CD4-positive, alpha-beta T cell treated with Interferon gamma for 1 hour (primary cell): ENCODE measurements around the gene NEUROD2.

ENCODE experiments used
- DNase-seq: peaks from one replicate; pipeline ENCODE4 v3.0.0-alpha.2; 2020

Gene NEUROD2

DNA sequence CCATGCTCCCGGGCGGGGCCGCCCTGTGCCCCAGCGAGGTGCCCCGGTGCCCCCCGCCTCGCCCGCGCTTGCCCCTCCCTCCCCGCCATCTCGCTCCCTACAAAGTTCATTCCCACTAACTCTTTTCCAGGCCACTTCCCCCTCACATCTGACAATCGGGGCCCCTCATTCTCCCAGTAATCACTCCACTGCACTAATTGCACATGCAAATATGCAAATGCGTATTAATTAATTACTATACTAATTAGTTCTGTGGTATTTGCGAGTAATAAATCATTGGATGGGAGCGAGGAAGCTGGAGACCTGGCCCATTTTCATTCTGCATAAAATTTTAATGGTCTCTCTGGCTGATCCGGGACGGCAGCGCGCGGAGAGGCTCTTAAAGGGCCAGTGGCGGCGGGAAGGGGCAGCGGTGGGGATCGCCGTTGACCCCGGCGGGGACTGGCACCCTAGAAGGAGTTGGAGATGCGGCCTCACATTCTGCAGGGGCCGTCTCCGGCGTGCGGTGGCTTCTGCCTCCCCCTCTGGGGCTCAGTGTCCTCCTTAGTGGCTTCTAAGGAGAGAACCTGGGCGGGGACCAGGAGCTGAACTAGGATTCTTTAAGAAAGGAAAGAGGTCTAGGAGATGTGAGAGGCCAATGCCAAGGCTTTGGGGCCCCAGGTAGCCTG lies 10.7 kb upstream of the NEUROD2 start:
- no peak for DNase-seq

DNA sequence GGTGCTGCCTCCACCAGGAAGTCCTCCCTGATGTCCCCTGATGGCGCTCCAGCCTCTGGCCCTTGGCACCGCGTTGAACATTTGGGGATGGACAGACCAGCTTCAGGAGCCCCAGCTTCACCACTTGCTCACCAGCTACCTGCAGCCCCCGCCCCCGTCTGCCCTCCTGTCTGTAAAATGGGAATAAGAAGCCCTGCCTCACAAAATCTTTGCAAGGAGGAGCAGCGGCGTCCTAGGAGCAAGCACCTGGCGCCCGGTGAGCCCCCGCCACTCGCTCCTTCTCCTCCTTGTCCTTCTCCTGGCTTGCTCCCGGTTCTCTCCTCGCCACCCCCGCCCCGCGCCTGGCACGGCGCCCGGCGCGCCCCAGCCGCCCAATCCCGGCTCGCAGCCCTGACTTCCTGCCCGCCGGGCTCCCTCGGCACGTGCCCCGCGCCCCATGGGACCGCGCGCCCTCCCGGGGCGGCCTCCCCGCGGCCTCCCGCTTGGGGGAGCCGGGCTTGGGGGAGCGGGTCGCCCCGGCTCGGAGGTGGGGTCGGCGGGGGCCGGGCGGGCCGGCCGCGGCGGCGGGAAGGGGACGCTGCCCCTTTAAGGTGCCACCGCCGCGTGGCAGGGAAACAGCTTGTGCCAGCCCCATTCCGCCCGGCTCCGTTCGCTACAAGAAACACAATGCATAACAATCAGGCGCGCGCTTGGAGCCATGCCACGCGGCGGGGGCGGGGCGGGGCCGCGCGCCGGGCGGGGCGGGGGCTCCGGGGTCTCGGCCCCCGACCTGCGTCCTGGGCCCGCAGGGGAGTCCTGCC lies 9.9 kb upstream of the NEUROD2 start:
- DNase-seq, result peak; percentile 37

DNA sequence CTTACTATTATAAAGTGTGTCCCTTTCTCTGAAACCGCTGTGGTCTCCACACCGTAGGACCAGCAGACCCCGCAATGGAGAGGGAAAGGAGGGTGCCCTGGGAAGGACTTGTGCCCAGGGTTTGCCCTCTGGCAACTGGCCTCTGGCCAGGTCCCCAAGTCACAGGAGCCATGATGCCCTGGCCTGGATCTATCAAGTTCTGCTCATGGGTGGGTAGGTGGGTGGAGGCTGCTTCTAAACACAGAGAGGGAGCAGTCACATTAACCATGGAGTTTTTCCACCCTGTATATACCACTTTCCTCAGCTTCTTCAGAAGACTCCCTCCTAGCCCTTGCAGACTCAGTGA lies 9.4 kb upstream of the NEUROD2 start:
- no peak for DNase-seq

DNA sequence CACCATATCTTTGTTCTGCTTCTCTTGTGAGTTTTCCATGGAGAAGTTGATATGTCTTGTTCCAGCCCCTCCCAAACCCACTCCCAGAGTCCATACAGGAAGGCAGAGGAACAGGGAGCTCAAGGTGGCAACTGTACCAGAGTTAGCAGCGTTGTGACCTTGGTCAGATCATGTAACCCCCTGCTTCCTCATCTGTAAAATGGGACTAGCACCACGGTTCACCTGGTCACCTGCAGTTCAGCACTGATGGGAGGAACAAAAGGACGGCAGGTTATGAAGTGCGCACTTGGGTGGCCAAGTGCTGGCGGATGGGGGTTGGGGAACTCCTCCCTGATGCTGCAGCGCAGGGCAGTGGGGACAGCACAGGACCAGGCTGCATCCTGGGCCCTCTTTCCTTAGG lies 7.7 kb upstream of the NEUROD2 start:
- DNase-seq, result no peak

DNA sequence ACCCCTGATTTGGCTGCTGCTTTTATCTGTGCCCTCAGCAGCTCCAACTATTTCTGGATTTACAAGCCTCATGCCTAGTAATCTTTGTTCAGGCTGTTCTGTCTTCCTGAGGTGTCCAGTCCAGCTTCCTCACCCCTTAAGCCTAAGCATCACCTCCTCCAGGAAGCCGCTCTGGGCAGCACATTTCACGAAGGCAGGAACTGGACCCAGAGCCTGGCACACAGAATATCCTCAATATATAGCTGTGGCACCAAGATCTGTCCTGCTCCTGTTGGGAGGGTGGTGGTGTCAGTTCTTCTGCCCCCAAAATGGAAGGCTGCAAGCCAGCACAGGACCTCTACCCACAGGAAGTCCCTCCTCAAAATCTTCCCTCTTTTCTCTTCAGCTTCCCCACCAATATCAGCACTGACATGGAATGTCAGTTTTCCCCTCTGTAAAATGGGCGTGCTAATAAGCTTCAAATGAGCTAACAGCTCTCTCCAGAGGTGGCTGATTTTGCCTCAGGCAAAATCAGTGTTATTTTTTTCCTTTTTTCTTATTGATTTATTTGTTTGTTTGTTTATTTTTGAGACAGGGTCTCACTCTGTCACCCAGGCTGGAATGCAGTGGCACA lies 6.9 kb upstream of the NEUROD2 start:
- no peak for DNase-seq

DNA sequence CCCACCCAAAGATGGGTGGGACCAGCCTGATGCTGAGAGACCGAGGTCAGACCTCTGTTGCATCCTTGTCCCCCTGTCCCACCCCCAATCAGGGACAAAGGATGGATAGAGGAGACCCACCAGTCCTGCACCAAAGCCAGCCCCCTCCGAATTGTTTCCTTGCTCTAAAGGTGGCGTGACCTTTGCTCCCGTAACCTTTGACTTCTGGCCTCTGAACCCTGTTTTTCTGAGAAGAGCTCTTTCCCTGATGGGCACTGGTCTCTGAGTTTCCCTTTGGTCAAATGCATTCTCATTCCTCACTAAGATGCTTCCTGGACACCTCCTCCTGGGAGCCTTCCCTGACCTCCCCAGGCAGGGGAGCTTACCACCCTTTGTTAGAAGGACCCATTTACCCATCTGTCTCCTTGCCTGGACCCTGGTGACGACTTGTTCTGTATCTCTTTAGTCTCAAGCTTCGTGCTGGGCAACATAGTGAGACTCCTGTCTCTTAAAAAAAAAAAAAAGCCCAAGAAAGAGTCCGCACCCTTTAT lies 5.3 kb upstream of the NEUROD2 start:
- DNase-seq, result no peak

DNA sequence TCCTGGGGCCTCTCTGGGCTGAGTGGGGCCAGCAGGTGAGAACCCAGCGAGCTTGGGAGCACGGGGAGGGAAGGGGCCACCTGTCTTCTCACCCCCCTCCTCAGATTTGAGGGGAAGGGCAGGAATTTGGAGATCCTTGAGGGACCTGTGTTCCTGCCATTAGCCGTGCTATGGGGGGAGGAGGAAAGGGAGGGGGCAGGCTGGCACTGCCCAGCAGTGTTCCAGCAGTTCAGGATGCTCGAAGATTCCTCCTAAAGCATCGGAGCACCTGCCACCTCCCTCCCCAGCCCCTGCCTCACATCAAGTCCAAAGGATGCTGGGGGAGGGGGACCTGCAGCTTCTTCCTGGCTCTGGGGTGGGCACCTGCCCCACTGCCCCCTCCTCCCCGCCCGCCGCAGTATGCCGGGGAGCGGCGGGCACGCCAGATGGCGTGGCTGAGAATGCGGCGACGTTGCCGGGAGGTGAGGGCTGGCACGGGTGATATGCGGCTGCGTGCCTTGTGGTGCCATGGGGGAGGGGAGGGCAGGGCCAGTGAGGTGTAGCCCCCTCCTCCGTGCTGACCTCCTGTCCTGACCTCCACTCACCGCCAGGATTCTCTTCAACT lies 4.7 kb upstream of the NEUROD2 start:
- DNase-seq, result no peak

DNA sequence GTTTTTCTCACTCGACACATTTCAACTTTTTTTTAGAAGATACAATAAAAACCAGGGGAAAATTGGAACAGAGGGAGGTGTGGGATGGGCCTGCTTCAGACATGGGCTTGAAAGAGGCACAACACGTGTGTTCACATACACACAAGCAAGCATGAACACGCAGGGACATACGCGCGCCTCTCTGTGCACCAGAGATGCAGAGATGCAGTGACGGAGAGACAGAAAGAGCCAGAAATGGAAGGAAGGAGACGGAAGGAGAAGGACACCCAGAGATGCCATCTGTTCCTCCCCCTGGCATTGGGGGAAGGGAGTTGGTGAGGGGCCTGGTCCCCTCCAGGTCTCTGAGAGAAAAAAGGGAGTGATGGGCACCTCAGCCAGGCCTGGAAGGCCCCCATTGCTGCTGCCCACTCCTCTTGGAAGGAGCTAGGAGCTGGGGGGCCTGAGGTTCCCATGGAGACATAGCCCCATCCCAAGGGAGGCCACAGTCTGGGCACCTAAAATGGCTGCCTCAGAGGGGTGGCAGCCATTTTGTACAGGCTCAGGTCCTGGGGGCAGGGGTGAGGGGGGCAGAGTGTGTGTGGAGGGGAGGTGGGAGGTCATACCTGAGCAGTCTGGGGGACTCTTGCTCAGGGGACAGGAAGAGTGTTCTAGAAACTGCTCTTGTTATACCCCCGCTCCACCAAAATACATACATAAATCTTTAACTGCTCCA lies 3.8 kb upstream of the NEUROD2 start:
- no peak for DNase-seq

DNA sequence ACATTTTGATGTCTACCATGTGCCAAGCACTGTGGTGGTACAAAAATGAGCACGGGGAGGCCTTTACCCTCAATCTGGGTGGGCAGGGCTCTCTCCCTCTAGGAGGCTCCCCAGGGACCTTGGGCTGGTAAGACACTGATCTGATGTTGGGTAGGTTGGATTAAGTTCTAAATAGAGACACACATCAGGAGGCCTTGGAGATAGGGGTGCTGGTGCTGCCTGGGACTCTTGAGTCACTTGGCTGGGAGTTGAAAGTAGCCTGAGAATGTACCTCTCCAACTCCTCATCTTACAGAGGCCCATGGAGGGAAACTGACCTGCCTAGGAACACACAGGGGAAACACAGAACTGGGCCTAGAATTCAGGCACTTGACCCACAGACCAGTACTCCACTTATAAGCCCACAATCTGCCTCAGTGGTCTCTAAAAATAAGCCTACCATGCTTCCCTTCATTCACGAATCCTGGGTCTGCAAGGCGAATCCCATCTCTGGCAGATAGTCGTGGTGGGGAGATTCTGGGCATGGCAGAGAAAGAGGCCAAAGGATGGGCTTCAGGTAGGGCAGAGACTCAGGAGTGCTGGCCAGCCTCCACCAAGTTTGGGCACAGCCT lies 1.8 kb upstream of the NEUROD2 start:
- DNase-seq, result no peak

DNA sequence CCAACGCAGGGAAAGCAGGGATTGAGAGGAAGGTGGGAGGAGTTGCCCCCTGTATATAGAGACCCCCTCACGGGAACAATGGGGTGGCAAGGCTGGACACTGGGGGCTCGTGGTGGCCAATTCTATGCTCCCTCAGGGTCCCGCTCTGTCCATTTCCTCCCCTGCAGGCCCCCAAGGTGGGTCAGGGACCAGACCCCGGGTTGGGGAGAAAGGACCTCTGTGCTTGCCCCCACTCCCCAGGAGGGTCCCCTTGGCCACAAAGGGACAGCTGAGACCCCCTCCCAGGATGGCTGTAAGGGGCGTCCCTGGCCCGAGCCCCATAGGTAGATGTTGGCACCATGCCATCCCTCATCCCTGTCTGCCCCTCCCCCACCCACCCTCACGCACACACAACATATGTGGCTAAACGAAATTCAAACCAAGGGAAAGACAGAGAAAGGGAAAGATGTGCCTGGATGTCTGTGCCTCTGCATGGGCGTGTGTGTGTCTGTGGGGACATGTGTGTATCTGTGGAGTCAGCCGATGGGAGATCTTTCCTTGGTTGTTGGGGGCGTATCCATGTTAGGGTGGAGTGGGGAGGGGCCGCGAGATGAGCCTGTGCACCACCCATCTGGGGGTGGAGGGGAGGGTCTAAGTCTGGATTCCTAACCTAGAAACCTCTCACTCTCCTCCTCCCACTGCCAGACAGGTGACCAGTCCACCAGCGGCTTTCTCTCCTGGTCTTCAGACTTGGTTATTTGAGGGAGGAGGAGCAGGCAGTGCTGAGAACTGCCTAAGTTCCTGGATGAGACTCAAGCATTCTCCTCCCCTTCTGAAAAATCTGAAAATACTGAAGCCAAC lies 642 bp upstream of the NEUROD2 start:
- no peak for DNase-seq

DNA sequence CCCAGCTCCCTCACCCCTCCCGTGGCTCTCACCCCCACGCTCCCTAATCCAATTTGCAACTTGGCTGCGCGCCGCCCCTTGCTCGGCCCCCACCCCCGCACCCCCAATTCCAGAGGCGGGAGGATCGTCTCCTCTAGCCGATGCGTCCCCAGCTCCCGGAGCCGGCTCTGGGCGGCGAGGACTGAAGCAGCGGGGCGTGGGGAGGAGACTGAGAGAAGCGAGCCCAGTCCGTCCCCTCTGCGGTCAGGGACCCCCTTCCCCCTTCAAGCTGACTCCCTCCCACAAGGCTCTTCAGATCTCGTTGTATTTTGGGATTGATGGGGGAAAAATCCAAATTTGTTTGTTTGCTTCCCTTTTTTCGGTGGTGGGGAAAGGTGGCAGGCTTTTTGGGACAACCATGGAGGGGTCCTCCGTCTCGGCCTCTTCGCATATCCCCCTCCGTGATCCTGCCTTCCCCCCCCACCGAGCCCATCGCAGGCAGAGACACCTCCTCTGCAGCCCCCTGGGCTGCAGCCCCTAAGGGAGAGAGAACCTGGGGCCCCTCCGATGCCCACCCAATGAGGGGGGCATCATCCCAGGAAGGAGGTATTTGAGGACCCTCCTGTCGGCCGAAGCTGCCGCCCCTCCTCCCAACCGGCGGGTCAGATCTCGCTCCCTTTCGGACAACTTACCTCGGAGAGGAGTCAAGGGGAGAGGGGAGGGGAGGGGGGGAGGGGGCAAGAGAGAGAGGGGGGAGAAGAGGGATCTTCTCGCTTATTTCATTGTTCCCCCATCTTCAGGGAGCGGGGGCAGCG lies 466 bp downstream of the NEUROD2 start:
- no peak for DNase-seq

DNA sequence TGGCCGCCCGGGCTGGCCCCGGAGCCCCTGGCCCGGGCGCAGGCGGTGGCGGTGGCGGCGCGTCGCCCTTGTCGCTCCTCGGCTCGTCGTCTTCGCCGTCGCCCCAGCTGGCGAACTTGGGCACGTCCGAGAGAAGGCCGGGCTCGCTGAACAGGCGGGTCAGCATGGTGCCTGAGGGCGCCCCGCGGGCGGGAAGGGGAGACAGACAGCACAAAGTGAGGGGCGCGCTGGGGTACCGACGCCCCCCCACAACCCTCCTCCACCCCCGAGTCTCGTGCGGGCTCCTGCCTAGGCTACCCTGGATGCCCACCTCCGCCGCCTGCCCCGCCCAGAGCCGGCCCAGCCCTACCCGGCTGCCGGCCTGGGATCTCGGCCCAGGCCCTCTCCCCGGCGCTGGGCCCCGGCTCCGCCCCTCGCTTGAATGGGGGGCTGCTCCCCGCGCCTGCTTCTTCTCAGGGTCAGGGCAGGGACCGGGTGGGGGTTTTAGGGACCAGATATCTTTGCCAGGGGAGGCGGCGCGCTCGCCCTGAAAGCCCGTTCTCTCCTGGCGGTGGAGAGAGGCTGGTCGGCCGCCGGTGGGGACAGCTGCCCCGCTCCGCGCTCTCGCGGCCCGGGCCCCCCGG lies 1.2 kb downstream of the NEUROD2 start:
- DNase-seq, result no peak

DNA sequence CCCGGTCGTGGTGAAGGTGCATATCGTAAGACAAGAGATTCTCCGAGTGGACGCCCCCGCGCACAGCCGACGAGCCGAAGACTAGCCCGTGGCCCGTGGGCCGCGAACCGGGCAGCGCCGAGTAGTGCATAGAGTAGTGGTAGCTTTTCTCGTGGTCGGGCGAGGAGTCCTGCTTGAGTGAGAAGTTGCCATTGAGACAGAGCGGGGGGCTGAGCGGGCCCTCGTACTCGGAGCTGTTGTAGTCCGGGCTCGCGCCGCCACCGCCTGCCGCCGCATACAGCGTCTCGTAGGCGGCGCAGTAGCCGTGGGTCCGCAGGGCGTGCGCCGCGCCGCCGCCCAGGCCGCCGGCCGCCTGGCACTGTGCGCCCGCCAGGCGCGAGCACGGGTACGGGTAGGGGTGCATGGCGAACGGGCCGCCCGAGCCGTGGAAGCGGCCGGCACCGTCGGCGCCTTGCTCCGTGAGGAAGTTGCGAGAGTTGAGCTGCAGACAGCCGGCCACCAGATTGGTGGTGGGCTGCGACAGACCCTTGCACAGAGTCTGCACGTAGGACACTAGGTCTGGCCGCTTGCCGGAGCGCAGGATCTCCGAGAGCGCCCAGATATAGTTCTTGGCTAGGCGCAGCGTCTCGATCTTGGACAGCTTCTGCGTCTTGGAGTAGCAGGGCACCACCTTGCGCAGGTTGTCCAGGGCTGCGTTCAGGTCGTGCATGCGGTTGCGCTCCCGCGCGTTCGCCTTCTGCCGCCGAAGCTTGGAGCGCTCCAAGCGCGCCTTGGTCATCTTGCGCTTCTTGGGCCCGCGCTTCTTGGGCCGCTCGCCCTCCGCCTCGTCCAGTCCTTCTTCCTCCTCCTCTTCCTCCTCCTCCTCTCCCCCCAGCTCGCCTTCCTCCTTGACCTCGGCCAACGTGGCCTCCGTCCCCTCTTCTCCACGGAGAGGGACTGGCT lies 2.0 kb downstream of the NEUROD2 start:
- DNase-seq, result no peak

DNA sequence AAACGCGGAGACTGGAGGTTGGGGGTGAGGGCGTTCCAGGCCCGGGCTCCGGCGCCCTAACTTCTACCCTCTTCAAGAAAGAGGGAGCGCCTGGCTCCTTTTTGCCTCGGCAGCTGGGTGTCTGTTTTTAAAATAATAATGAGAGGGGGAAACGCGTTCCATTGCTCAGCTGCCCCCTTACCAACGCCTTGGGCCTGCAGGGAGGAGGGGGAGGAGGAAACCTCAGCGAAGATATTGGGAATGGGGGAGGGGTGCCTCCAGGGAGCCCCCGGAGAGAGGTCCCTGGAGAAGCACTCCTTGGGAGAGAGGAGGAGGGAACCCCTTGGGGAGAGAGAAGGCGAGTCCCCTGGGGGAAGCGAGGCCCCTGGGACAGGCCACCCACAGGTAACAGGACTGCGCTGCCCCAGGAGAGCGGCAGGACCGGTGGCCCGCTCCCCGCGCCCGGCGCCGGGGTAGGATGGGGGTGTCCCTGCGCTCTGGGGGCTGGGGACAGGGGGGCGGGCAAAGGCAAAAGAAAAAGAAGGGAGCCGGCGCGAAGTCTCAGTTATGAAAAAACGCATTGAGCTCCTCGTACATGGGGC lies 2.7 kb downstream of the NEUROD2 start:
- no peak for DNase-seq

DNA sequence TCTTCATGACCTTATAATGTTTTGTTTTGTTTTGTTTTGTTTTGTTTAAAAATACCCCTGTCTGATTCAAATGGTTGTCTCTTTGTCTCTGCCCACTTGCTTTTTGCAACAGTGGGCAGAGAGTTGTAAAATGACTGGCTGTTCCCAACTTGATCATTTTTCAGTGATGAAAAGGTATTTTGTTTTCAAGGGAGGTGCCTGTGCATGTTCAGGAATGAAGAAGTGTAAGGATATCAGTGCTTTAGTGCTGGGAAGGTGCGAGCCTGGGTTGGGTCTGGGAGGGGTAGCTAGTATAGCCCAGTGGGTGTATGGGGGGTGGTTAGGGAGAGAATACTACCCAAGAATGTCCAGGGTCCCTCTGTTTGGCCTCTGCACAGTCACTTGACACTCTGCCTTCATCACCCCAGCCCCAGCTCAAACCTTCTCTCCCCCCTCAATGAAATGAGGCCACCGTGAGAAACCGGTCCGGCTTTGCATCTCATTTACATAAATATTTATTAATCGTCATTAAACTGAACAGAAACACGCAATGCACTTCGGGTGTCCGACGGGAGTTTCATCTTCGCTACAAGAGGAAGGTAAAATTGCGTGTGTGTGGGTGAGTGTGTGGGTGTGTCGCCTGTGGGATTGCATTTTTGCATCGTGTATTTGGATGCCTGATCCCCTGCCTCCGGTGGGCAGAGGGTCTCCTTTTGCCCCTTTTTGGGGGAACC lies 4.3 kb downstream of the NEUROD2 start:
- no peak for DNase-seq

DNA sequence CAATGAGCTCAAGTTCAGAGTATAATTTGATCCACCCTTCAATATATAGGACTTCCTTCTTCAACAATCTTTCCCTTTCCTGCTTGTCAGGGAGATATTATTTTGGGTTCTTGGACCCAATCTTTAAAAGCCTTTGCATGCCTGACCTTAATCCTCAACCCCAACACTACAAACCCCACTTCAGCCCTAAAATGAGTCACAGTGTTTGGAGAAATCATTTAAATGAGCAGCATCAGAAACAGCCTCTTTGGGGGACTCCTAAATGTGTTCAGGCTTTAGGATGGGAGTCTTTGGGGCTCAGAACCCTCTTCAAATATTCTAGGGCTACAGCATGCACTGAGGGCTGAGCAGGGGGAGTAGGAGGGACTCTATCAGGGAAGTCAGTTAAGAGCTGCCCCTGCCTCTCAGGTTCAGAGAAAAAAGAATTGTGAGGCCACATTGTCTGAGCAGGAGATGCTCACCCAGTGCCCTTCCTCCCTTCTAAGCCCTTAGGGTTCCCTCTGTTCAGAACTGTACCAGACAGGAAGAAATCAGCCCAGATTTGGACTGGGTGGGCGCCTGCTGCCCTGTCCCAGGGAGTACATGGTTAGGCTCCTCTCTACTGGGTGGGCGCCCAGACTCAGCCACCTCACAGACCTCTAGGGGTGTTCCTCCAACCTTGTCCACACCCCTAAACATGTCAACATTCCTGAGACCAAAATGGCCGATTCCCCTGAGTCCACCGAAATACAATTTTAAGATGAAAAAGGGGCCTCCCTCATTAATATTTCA lies 5.0 kb downstream of the NEUROD2 start:
- DNase-seq, result no peak
